ENCODE results near the gene HRH4. TPM values are rescaled to one million over a fixed set of nuclear protein-coding genes. Genes with fewer than 3 reads are reported as not detected.

Gene HRH4
- total and polyA plus RNA-seq, 2 donors (not counting 3 experiments of a cell fraction or from before 2014, with no cell fraction given): 0.03 TPM; not detected in 1

GRCh38 chr18:24475926-24476589, 15.6 kb downstream of the HRH4 start:
- CTCF ChIA-PET: interaction anchor here (2.7 kb wide), 1 partner anchor 11 kb away, joined by 16 read pairs; no protein-coding TSS in a partner anchor
- Histone ChIP-seq H3K4me1 (ENCODE audit: control insufficient read depth, extremely low read depth, insufficient read depth, low read length) (no peaks in the 10 kb centered on the region), H3K9me1 (replicated peaks; ENCODE audit: control insufficient read depth, extremely low read depth, insufficient read depth, low read length) (no peaks in the 10 kb centered on the region), H3K36me3 (ENCODE audit: control insufficient read depth in 2 of 2, extremely low read depth in 1 of 2, insufficient read depth in 2 of 2, low read length in 2 of 2) (no peaks in the 10 kb centered on the region), H3K79me2 (ENCODE audit: control insufficient read depth, insufficient read depth, low read length) (no peaks in the 10 kb centered on the region), H4K20me1 (replicated peaks; ENCODE audit: control insufficient read depth, extremely low read depth, insufficient read depth, low read length) (no peaks in the 10 kb centered on the region), H3K9ac (replicated peaks; ENCODE audit: extremely low read depth, insufficient read depth, low read length) (no peak overlapping the region), H3K4me2 (ENCODE audit: insufficient read depth, low read length) (no peak overlapping the region), H3K4me3 (replicated peaks in 1 of 3; ENCODE audit: insufficient read depth in 1 of 3, low read depth in 1 of 3, low read length in 3 of 3) (no peak overlapping the region), H2AFZ (ENCODE audit: low read depth, low read length) (no peak overlapping the region), H3K27me3 (ENCODE audit: control insufficient read depth in 2 of 2, insufficient read depth in 2 of 2, low read length in 2 of 2) (no peaks in the 10 kb centered on the region), H3K9me3 (replicated peaks; ENCODE audit: control insufficient read depth, insufficient read depth, low read length) (no peaks in the 10 kb centered on the region), H3K27ac (ENCODE audit: insufficient read depth, low read depth, low read length) (no peak overlapping the region)
- FAIRE-seq (no peak), DNase-seq (ENCODE audit: low read depth, low spot score) (no peak)
- POLR2A ChIA-PET: no interaction called here
- no TSS peak for BruUV-seq (replicated peaks)
- TF ChIP-seq MYC (IDR thresholded peaks at IDR 0.05; ENCODE audit: low read depth, low read length): no peak
- dilution Hi-C loops (cut with MboI; ENCODE audit: extremely low pct_ligation_motif_present, low sequenced_read_pairs) (no loop called here), intact Hi-C loops (cut with micrococcal nuclease) (no loop called here)

- no peak for FAIRE-seq
- intact Hi-C loops (cut with micrococcal nuclease): no loop called here
- Histone ChIP-seq H3K4me2 (ENCODE audit: insufficient read depth, low read length) (no peak overlapping the region), H3K27me3 (ENCODE audit: control insufficient read depth in 2 of 2, insufficient read depth in 2 of 2, low read length in 2 of 2) (peaks cover 0 to 2% of the 10 kb centered on the region in 2 experiments), H3K79me2 (ENCODE audit: control insufficient read depth, insufficient read depth, low read length) (no peaks in the 10 kb centered on the region), H3K9me3 (replicated peaks; ENCODE audit: control insufficient read depth, insufficient read depth, low read length) (no peaks in the 10 kb centered on the region), H3K36me3 (ENCODE audit: control insufficient read depth in 2 of 2, extremely low read depth in 1 of 2, insufficient read depth in 2 of 2, low read length in 2 of 2) (no peaks in the 10 kb centered on the region), H3K4me1 (ENCODE audit: control insufficient read depth, extremely low read depth, insufficient read depth, low read length) (no peaks in the 10 kb centered on the region), H3K9me1 (replicated peaks; ENCODE audit: control insufficient read depth, extremely low read depth, insufficient read depth, low read length) (no peaks in the 10 kb centered on the region), H3K9ac (replicated peaks; ENCODE audit: extremely low read depth, insufficient read depth, low read length) (no peak overlapping the region), H3K27ac (ENCODE audit: insufficient read depth, low read depth, low read length) (no peak overlapping the region), H2AFZ (ENCODE audit: low read depth, low read length) (no peak overlapping the region), H3K4me3 (replicated peaks in 1 of 3; ENCODE audit: insufficient read depth in 1 of 3, low read depth in 1 of 3, low read length in 3 of 3) (no peak overlapping the region), H4K20me1 (replicated peaks; ENCODE audit: control insufficient read depth, extremely low read depth, insufficient read depth, low read length) (no peaks in the 10 kb centered on the region)
- CTCF ChIA-PET: interaction anchor here (3.3 kb wide), 1 partner anchor 8 kb away, joined by 12 read pairs; no protein-coding TSS in a partner anchor
- POLR2A ChIA-PET: no interaction called here
- no peak for TF ChIP-seq EZH2 (IDR thresholded peaks at IDR 0.05; ENCODE audit: borderline replicate concordance, low read depth, low read length, severe bottlenecking)
- TF ChIP-seq CTCF (IDR thresholded peaks at IDR 0.05; ENCODE audit: extremely low read depth in 1 of 2, insufficient read depth in 1 of 2, low read depth in 1 of 2, low read length in 2 of 2): no peak
- TF ChIP-seq GATA2 (IDR thresholded peaks at IDR 0.05; ENCODE audit: insufficient read depth, insufficient read length, low read depth, low read length): no peak
- no peak for TF ChIP-seq MYC (IDR thresholded peaks at IDR 0.05; ENCODE audit: low read depth, low read length)
- no peak for TF ChIP-seq JUN (IDR thresholded peaks at IDR 0.05; ENCODE audit: borderline replicate concordance, insufficient read depth, insufficient read length, low read depth)
- no peak for TF ChIP-seq POLR2A (IDR thresholded peaks at IDR 0.05; ENCODE audit: low read depth, low read length)
- no peak for DNase-seq (ENCODE audit: low read depth, low spot score)
- BruUV-seq (replicated peaks): no TSS peak
- dilution Hi-C loops (cut with MboI; ENCODE audit: extremely low pct_ligation_motif_present, low sequenced_read_pairs): no loop called here
Measured at GRCh38 chr18:24479371-24479770, 18.9 kb downstream of the HRH4 start.
